SK-N-SH (cell line): ENCODE results near the gene MARCKSL1. TPM values are rescaled to one million over a fixed set of nuclear protein-coding genes. Genes with fewer than 3 reads are reported as not detected.
"Not testable (repeated sequence)": the region's sequence is repeated elsewhere in the genome, so short reads cannot be mapped to it uniquely, and the experiment has no call there.

ENCODE experiments used
- CTCF ChIA-PET: fragments of 300-600, 350-600 bp; formaldehyde crosslinking; extraction: SDS; loops from one replicate; lab custom pipeline; 2021; lab: Yijun Ruan, JAX
- POLR2A ChIA-PET: fragments of 350-600 bp; sonication (Branson Sonifier 250); formaldehyde crosslinking; extraction: SDS; loops from one replicate; lab custom pipeline; 2020; ENCODE audit warnings: antibody characterized with exemption, inconsistent platforms; lab: Yijun Ruan, JAX
- DNase-seq: peaks from one replicate; pipeline ENCODE4 v3.0.0; 2012
- H2AFZ ChIP-seq: fragments of 200-600 bp; sonication (generic); 2 replicates; pipeline ENCODE4 v1.8.1; 2016; ENCODE audit warnings: antibody characterized with exemption, mild to moderate bottlenecking, low read depth
- H3F3A ChIP-seq: fragments of 200-600 bp; sonication (generic); replicated peaks from 2 replicates; pipeline ENCODE3; 2016; ENCODE audit warnings: antibody characterized with exemption, mild to moderate bottlenecking; ENCODE audit not compliant: insufficient read depth
- H3K27ac ChIP-seq, 2 experiments: fragments of 200-500 bp in 1 of 2; fragments of 200-600 bp in 1 of 2; sonication (Bioruptor generic) in 1 of 2; sonication (generic), shearing (Covaris generic) in 1 of 2; 2 replicates each; pipeline versions ENCODE4 v1.5.1 to v1.6.1; 2014 to 2016; ENCODE audit warnings: low read depth in 2 of 2, inconsistent platforms in 1 of 2, low read length in 1 of 2, mild to moderate bottlenecking in 1 of 2, mixed read lengths in 1 of 2
- H3K27me3 ChIP-seq: fragments of 200-600 bp; sonication (generic), shearing (Covaris generic); 2 replicates; pipeline ENCODE4 v1.6.1; 2016; ENCODE audit warnings: mixed run types; ENCODE audit not compliant: insufficient read depth
- H3K36me3 ChIP-seq, 2 experiments: fragments of 200-500 bp in 1 of 2; fragments of 200-600 bp in 1 of 2; sonication (Bioruptor generic) in 1 of 2; sonication (generic) in 1 of 2; replicated peaks in 1 of 2; 2 replicates each; pipeline versions ENCODE3 to v1.5.1; 2014 to 2016; ENCODE audit warnings: low read length in 1 of 2, mild to moderate bottlenecking in 1 of 2; ENCODE audit not compliant: insufficient read depth in 2 of 2, control insufficient read depth in 1 of 2
- H3K4me1 ChIP-seq, 2 experiments: fragments of 200-500 bp in 1 of 2; fragments of 200-600 bp in 1 of 2; sonication (Bioruptor generic) in 1 of 2; sonication (generic), shearing (Covaris generic) in 1 of 2; 2 replicates each; pipeline versions ENCODE4 v1.5.1 to v1.6.1; 2014 to 2016; ENCODE audit warnings: low read depth in 1 of 2, low read length in 1 of 2, mixed run types in 1 of 2; ENCODE audit not compliant: insufficient read depth in 2 of 2, control insufficient read depth in 1 of 2
- H3K4me2 ChIP-seq: fragments of 200-600 bp; sonication (generic), shearing (Covaris generic); 2 replicates; pipeline ENCODE4 v1.6.1; 2017; ENCODE audit warnings: mixed run types
- H3K4me3 ChIP-seq, 2 experiments: fragments of 200-500 bp in 1 of 2; fragments of 200-600 bp in 1 of 2; sonication (Bioruptor generic) in 1 of 2; sonication (generic), shearing (Covaris generic) in 1 of 2; 2 replicates each; pipeline versions ENCODE4 v1.5.1 to v1.8.1; 2014 to 2016; ENCODE audit warnings: low read depth in 2 of 2, inconsistent platforms in 1 of 2, low read length in 1 of 2, mild to moderate bottlenecking in 1 of 2, mixed read lengths in 1 of 2, moderate library complexity in 1 of 2
- H3K79me2 ChIP-seq: fragments of 200-600 bp; sonication (generic); 2 replicates; pipeline ENCODE4 v1.8.1; 2017; ENCODE audit warnings: mild to moderate bottlenecking; ENCODE audit not compliant: insufficient read depth
- H3K9ac ChIP-seq: fragments of 200-600 bp; sonication (generic); 2 replicates; pipeline ENCODE4 v1.6.1; 2017; ENCODE audit warnings: mixed run types
- H3K9me2 ChIP-seq: fragments of 200-600 bp; sonication (generic); 2 replicates; pipeline ENCODE4 v1.6.1; 2017; ENCODE audit warnings: mixed run types
- H3K9me3 ChIP-seq: fragments of 200-600 bp; sonication (generic); 2 replicates; pipeline ENCODE4 v1.6.1; 2017; ENCODE audit warnings: mixed run types, mild to moderate bottlenecking, moderate library complexity
- H4K20me1 ChIP-seq: fragments of 200-600 bp; sonication (generic); 2 replicates; pipeline ENCODE4 v1.6.1; 2017; ENCODE audit warnings: mild to moderate bottlenecking, mixed run types; ENCODE audit not compliant: insufficient read depth
- CHD2 ChIP-seq: fragments of 150-350 bp; IDR thresholded peaks from 2 replicates; pipeline ENCODE4 v1.6.1; 2018; ENCODE audit warnings: low read length; ENCODE audit not compliant: partially characterized antibody
- CTCF ChIP-seq: fragments of 200-600 bp; sonication (generic); IDR thresholded peaks from 2 replicates; pipeline ENCODE4 v1.6.1; 2017; ENCODE audit warnings: antibody characterized with exemption, mild to moderate bottlenecking, moderate library complexity
- FOSL2 ChIP-seq: IDR thresholded peaks from 2 replicates; pipeline ENCODE4 v1.4.0; 2012; ENCODE audit warnings: low read depth, mild to moderate bottlenecking, moderate library complexity, borderline replicate concordance
- FOXM1 ChIP-seq: IDR thresholded peaks from 2 replicates; pipeline ENCODE4 v1.4.0; 2012; ENCODE audit warnings: low read depth, mild to moderate bottlenecking
- JUND ChIP-seq: IDR thresholded peaks from 2 replicates; pipeline ENCODE4 v1.4.0; 2012
- MEF2A ChIP-seq: IDR thresholded peaks from 2 replicates; pipeline ENCODE4 v1.4.0; 2012; ENCODE audit warnings: low read depth, borderline replicate concordance
- MXI1 ChIP-seq: IDR thresholded peaks from 2 replicates; pipeline ENCODE4 v1.6.1; 2012; ENCODE audit warnings: mild to moderate bottlenecking, low read depth, low read length, improper control_type of control experiment
- POLR2AphosphoS5 ChIP-seq: IDR thresholded peaks from 2 replicates; pipeline ENCODE4 v1.6.1; 2012; ENCODE audit warnings: low read depth, low read length
- RAD21 ChIP-seq: IDR thresholded peaks from 2 replicates; pipeline ENCODE4 v1.6.1; 2012; ENCODE audit warnings: mild to moderate bottlenecking, low read length
- RCOR1 ChIP-seq: fragments of 150-350 bp; IDR thresholded peaks from 2 replicates; pipeline ENCODE4 v1.6.1; 2017; ENCODE audit warnings: antibody characterized with exemption, low read length
- TCF12 ChIP-seq: IDR thresholded peaks from 2 replicates; pipeline ENCODE4 v1.4.0; 2012
- TEAD4 ChIP-seq: IDR thresholded peaks from 2 replicates; pipeline ENCODE4 v1.4.0; 2012; ENCODE audit warnings: mild to moderate bottlenecking, borderline replicate concordance; ENCODE audit not compliant: insufficient read depth
- USF1 ChIP-seq: IDR thresholded peaks from 2 replicates; pipeline ENCODE4 v1.4.0; 2012; ENCODE audit warnings: low read depth, borderline replicate concordance
- USF2 ChIP-seq: fragments of 150-350 bp; IDR thresholded peaks from 2 replicates; pipeline ENCODE4 v1.6.1; 2017; ENCODE audit warnings: antibody characterized with exemption, low read length, low read depth, borderline replicate concordance
- WGBS: methylation state at CpG from one replicate; pipeline ENCODE4 v1.1.6; 2017; ENCODE audit warnings: low lambda C conversion rate; 5-methylcytosine and 5-hydroxymethylcytosine counted together
- polyA plus RNA-seq, 3 experiments: library from polyadenylated mRNA; depleted of rRNA; stranded (reverse); fragments of >200 nt; gene quantifications; 2 replicates each; pipeline ENCODE4 v1.2.3, GENCODE V29; 2012

MARCKSL1 gene
- polyA plus RNA-seq, 1 of the 3 experiments (the other 2 are of a cell fraction), result 275 TPM

- Histone ChIP-seq H3K4me3 (no peak overlapping the region), H3K4me1 (peaks cover 0 to 8% of the 10 kb centered on the region in 2 experiments; a peak in 2 of 4 replicates), H3K9me3 (no peaks in the 10 kb centered on the region), H3K27ac (no peak overlapping the region), H3F3A (peaks cover 20% of the 10 kb centered on the region), H3K4me2 (no peak overlapping the region), H3K27me3 (no peaks in the 10 kb centered on the region), H2AFZ (no peak overlapping the region), H3K79me2 (no peaks in the 10 kb centered on the region), H3K9ac (no peak overlapping the region), H3K9me2 (no peaks in the 10 kb centered on the region), H3K36me3 (no peaks in the 10 kb centered on the region), H4K20me1 (no peaks in the 10 kb centered on the region)
- DNase-seq, result no peak
- TF ChIP-seq CHD2 (no peak), JUND (no peak)
- CTCF ChIA-PET, result no interaction called here
- POLR2A ChIA-PET, result no interaction called here
- WGBS, result 96% methylated on average over 4 of the region's 4 CpGs
Measured at GRCh38 chr1:32286763-32287162, 49.3 kb downstream of the MARCKSL1 start.

- H3K4me3 ChIP-seq, result no peak overlapping the region
- H3K9me3 ChIP-seq, result no peaks in the 10 kb centered on the region
- H3K9ac ChIP-seq, result no peak overlapping the region
- H3K27ac ChIP-seq, result no peak overlapping the region
- TF ChIP-seq USF1 (no peak), POLR2AphosphoS5 (no peak), FOXM1 (no peak), USF2 (no peak), TEAD4 (no peak), RCOR1 (no peak), MEF2A (no peak), MXI1 (no peak), TCF12 (no peak), CTCF (no peak), RAD21 (no peak), FOSL2 (no peak)
- no peaks in the 10 kb centered on the region for H3K9me2 ChIP-seq
- H3K36me3 ChIP-seq, result no peaks in the 10 kb centered on the region
- H2AFZ ChIP-seq, result no peak overlapping the region
- H3F3A ChIP-seq, result peaks cover 10% of the 10 kb centered on the region
- no peak for DNase-seq
- H3K4me2 ChIP-seq, result no peak overlapping the region
- no peaks in the 10 kb centered on the region for H3K79me2 ChIP-seq
- WGBS, result 80% methylated on average over 1 of the region's 3 CpGs
- POLR2A ChIA-PET, result no interaction called here
- no peaks in the 10 kb centered on the region for H4K20me1 ChIP-seq
- CTCF ChIA-PET, result no interaction called here
- 0 out of 4 replicates have a peak, but pooled peaks cover 0 to under 1% of the 10 kb centered on the region in 2 experiments for H3K4me1 ChIP-seq
- no peaks in the 10 kb centered on the region for H3K27me3 ChIP-seq
Measured at GRCh38 chr1:32285658-32286057, 50.4 kb downstream of the MARCKSL1 start.

GRCh38 chr1:32284777-32285176 is 51.3 kb downstream of the MARCKSL1 start:
- H3K4me1 ChIP-seq, CTCF ChIA-PET, H3K9me2 ChIP-seq, H2AFZ ChIP-seq, H3K36me3 ChIP-seq, DNase-seq, H3K4me2 ChIP-seq, POLR2A ChIA-PET, H3K4me3 ChIP-seq, H4K20me1 ChIP-seq, H3K27me3 ChIP-seq, H3K9ac ChIP-seq, H3K79me2 ChIP-seq, H3F3A ChIP-seq, H3K9me3 ChIP-seq, H3K27ac ChIP-seq: not testable (repeated sequence)
- 82% methylated on average over 8 of the region's 8 CpGs for WGBS
